Mesendoderm (in vitro differentiated cells): ENCODE measurements around the gene FAM3A.

ENCODE experiments used
- DNase-seq: peaks from one replicate; pipeline ENCODE4 v3.0.0; 2013
- H2AK5ac ChIP-seq: 2 replicates; pipeline ENCODE4 v1.6.1; 2013; ENCODE audit warnings: low read length, inconsistent platforms
- H2BK120ac ChIP-seq: 2 replicates; pipeline ENCODE4 v1.6.1; 2013; ENCODE audit warnings: low read depth, mild to moderate bottlenecking, low read length, moderate library complexity, mixed read lengths
- H2BK15ac ChIP-seq: replicated peaks from 2 replicates; pipeline ENCODE4 v1.6.1; 2013; ENCODE audit warnings: low read depth, mild to moderate bottlenecking, moderate library complexity
- H2BK5ac ChIP-seq: 2 replicates; pipeline ENCODE4 v1.6.1; 2013; ENCODE audit warnings: low read length, inconsistent platforms
- H3K18ac ChIP-seq: 2 replicates; pipeline ENCODE4 v1.6.1; 2013; ENCODE audit warnings: mild to moderate bottlenecking, low read length, mixed read lengths
- H3K23ac ChIP-seq: one replicate; pipeline ENCODE4 v1.6.1; 2013; ENCODE audit warnings: low read length
- H3K27ac ChIP-seq: 2 replicates; pipeline ENCODE4 v1.5.1; 2013; ENCODE audit warnings: low read depth, mild to moderate bottlenecking, inconsistent platforms, low read length, moderate library complexity
- H3K27me3 ChIP-seq: 2 replicates; pipeline ENCODE4 v1.6.1; 2013; ENCODE audit warnings: low read length, control low read depth, mild to moderate bottlenecking, inconsistent platforms; ENCODE audit not compliant: insufficient read depth, poor library complexity
- H3K36me3 ChIP-seq: 2 replicates; pipeline ENCODE4 v1.6.1; 2013; ENCODE audit warnings: low read length, inconsistent platforms; ENCODE audit not compliant: control insufficient read depth, insufficient read depth
- H3K4ac ChIP-seq: one replicate; pipeline ENCODE4 v1.6.1; 2013; ENCODE audit warnings: low read depth, mild to moderate bottlenecking, low read length, moderate library complexity
- H3K4me1 ChIP-seq: 2 replicates; pipeline ENCODE4 v1.6.1; 2013; ENCODE audit warnings: low read depth, low read length, inconsistent platforms; ENCODE audit not compliant: control insufficient read depth
- H3K4me2 ChIP-seq: 2 replicates; pipeline ENCODE4 v1.6.1; 2013; ENCODE audit warnings: low read length
- H3K4me3 ChIP-seq: 2 replicates; pipeline ENCODE4 v1.5.1; 2013; ENCODE audit warnings: mild to moderate bottlenecking, low read length
- H3K56ac ChIP-seq: one replicate; pipeline ENCODE4 v1.6.1; 2013; ENCODE audit warnings: low read length
- H3K79me1 ChIP-seq: 2 replicates; pipeline ENCODE4 v1.6.1; 2013; ENCODE audit warnings: low read length, inconsistent platforms
- H3K79me2 ChIP-seq: 2 replicates; pipeline ENCODE4 v1.6.1; 2013; ENCODE audit warnings: mild to moderate bottlenecking, low read length; ENCODE audit not compliant: control insufficient read depth, insufficient read depth
- H3K9ac ChIP-seq: 2 replicates; pipeline ENCODE4 v1.6.1; 2013; ENCODE audit warnings: low read length, inconsistent platforms
- H4K5ac ChIP-seq: one replicate; pipeline ENCODE4 v1.6.1; 2013; ENCODE audit warnings: low read length
- H4K8ac ChIP-seq: one replicate; pipeline ENCODE4 v1.6.1; 2013; ENCODE audit warnings: low read depth, mild to moderate bottlenecking, control low read depth, low read length, moderate library complexity
- WGBS: extraction: QIAGEN DNeasy Blood & Tissue Kit; methylation state at CpG from one replicate; pipeline ENCODE4 v1.1.7; 2013; ENCODE audit warnings: low lambda C conversion rate, missing lambda C conversion rate; ENCODE audit not compliant: insufficient coverage; ENCODE audit errors: extremely low coverage; 5-methylcytosine and 5-hydroxymethylcytosine counted together

The FAM3A gene

GRCh38 chrX:154470914-154471568 lies 45.0 kb downstream of the FAM3A start:
- no peak overlapping the region for H2BK120ac ChIP-seq
- H3K79me1 ChIP-seq = no peaks in the 10 kb centered on the region
- no peak overlapping the region for H3K4me2 ChIP-seq
- H3K56ac ChIP-seq = no peak overlapping the region
- H2AK5ac ChIP-seq = no peak overlapping the region
- H3K27me3 ChIP-seq = no peaks in the 10 kb centered on the region
- H3K27ac ChIP-seq = no peak overlapping the region
- H4K5ac ChIP-seq = no peak overlapping the region
- no peaks in the 10 kb centered on the region for H3K79me2 ChIP-seq
- no peak for DNase-seq
- H2BK15ac ChIP-seq = no peak overlapping the region
- no peak overlapping the region for H3K18ac ChIP-seq
- no peak overlapping the region for H3K9ac ChIP-seq
- no peak overlapping the region for H3K4ac ChIP-seq
- no peaks in the 10 kb centered on the region for H3K4me1 ChIP-seq
- H3K4me3 ChIP-seq = no peak overlapping the region
- H2BK5ac ChIP-seq = no peak overlapping the region
- no peaks in the 10 kb centered on the region for H3K36me3 ChIP-seq
- no CpG with 5 or more reads among the region's 23 CpGs for WGBS
- no peak overlapping the region for H4K8ac ChIP-seq
- H3K23ac ChIP-seq = no peak overlapping the region

- H3K79me1 ChIP-seq = no peaks in the 10 kb centered on the region
- no peak overlapping the region for H4K5ac ChIP-seq
- H2BK120ac ChIP-seq = no peak overlapping the region
- no peak overlapping the region for H3K4me2 ChIP-seq
- H2BK15ac ChIP-seq = no peak overlapping the region
- H3K4ac ChIP-seq = no peak overlapping the region
- no peak overlapping the region for H3K9ac ChIP-seq
- no peaks in the 10 kb centered on the region for H3K79me2 ChIP-seq
- no peak overlapping the region for H4K8ac ChIP-seq
- no peaks in the 10 kb centered on the region for H3K4me1 ChIP-seq
- no peak overlapping the region for H2AK5ac ChIP-seq
- no CpG with 5 or more reads among the region's 14 CpGs for WGBS
- no peaks in the 10 kb centered on the region for H3K27me3 ChIP-seq
- H3K4me3 ChIP-seq = no peak overlapping the region
- no peaks in the 10 kb centered on the region for H3K36me3 ChIP-seq
- H3K56ac ChIP-seq = no peak overlapping the region
- no peak overlapping the region for H3K23ac ChIP-seq
- no peak overlapping the region for H2BK5ac ChIP-seq
- DNase-seq = no peak
- no peak overlapping the region for H3K27ac ChIP-seq
- H3K18ac ChIP-seq = no peak overlapping the region
Measured at GRCh38 chrX:154470434-154470833, 45.6 kb downstream of the FAM3A start.

- H3K27me3 ChIP-seq = no peaks in the 10 kb centered on the region
- no peak overlapping the region for H4K8ac ChIP-seq
- H2BK15ac ChIP-seq = no peak overlapping the region
- no peak for DNase-seq
- H3K27ac ChIP-seq = no peak overlapping the region
- no peak overlapping the region for H3K18ac ChIP-seq
- H3K79me1 ChIP-seq = no peaks in the 10 kb centered on the region
- H4K5ac ChIP-seq = no peak overlapping the region
- H3K36me3 ChIP-seq = no peaks in the 10 kb centered on the region
- no peak overlapping the region for H3K9ac ChIP-seq
- no peak overlapping the region for H3K4me3 ChIP-seq
- H3K56ac ChIP-seq = no peak overlapping the region
- no peaks in the 10 kb centered on the region for H3K79me2 ChIP-seq
- no peak overlapping the region for H3K23ac ChIP-seq
- no peaks in the 10 kb centered on the region for H3K4me1 ChIP-seq
- H2BK120ac ChIP-seq = no peak overlapping the region
- H2AK5ac ChIP-seq = no peak overlapping the region
- H3K4me2 ChIP-seq = no peak overlapping the region
- H2BK5ac ChIP-seq = no peak overlapping the region
- no peak overlapping the region for H3K4ac ChIP-seq
- no CpG with 5 or more reads among the region's 18 CpGs for WGBS
Measured at GRCh38 chrX:154469880-154470279, 46.2 kb downstream of the FAM3A start.

- WGBS = no CpG with 5 or more reads among the region's 9 CpGs
- Histone ChIP-seq H3K27me3 (no peaks in the 10 kb centered on the region), H3K27ac (no peak overlapping the region), H3K4me3 (no peak overlapping the region), H3K18ac (no peak overlapping the region), H2BK5ac (no peak overlapping the region), H2BK120ac (no peak overlapping the region), H2BK15ac (no peak overlapping the region), H3K23ac (no peak overlapping the region), H3K79me1 (no peaks in the 10 kb centered on the region), H3K9ac (no peak overlapping the region), H3K36me3 (no peaks in the 10 kb centered on the region), H3K4ac (no peak overlapping the region), H4K8ac (no peak overlapping the region), H3K56ac (no peak overlapping the region), H4K5ac (no peak overlapping the region), H3K4me2 (no peak overlapping the region), H2AK5ac (no peak overlapping the region), H3K4me1 (no peaks in the 10 kb centered on the region), H3K79me2 (no peaks in the 10 kb centered on the region)
- no peak for DNase-seq
Measured at GRCh38 chrX:154469114-154469513, 46.9 kb downstream of the FAM3A start.

GRCh38 chrX:154468217-154468616 lies 47.8 kb downstream of the FAM3A start:
- H3K27ac ChIP-seq = no peak overlapping the region
- H3K4me1 ChIP-seq = no peaks in the 10 kb centered on the region
- no peaks in the 10 kb centered on the region for H3K36me3 ChIP-seq
- H4K5ac ChIP-seq = no peak overlapping the region
- H3K18ac ChIP-seq = no peak overlapping the region
- H3K27me3 ChIP-seq = no peaks in the 10 kb centered on the region
- H3K9ac ChIP-seq = no peak overlapping the region
- no peak overlapping the region for H2BK5ac ChIP-seq
- no peak overlapping the region for H3K23ac ChIP-seq
- no peaks in the 10 kb centered on the region for H3K79me2 ChIP-seq
- no peak overlapping the region for H3K4me2 ChIP-seq
- no peak overlapping the region for H3K4ac ChIP-seq
- no peak overlapping the region for H3K4me3 ChIP-seq
- no peak for DNase-seq
- H4K8ac ChIP-seq = no peak overlapping the region
- no peaks in the 10 kb centered on the region for H3K79me1 ChIP-seq
- no peak overlapping the region for H3K56ac ChIP-seq
- no peak overlapping the region for H2BK15ac ChIP-seq
- H2AK5ac ChIP-seq = no peak overlapping the region
- H2BK120ac ChIP-seq = no peak overlapping the region
- no CpG with 5 or more reads among the region's 23 CpGs for WGBS

GRCh38 chrX:154467556-154467955 lies 48.5 kb downstream of the FAM3A start:
- Histone ChIP-seq H3K27me3 (no peaks in the 10 kb centered on the region), H3K23ac (no peak overlapping the region), H3K79me2 (no peaks in the 10 kb centered on the region), H3K36me3 (no peaks in the 10 kb centered on the region), H2BK5ac (no peak overlapping the region), H3K4ac (no peak overlapping the region), H3K79me1 (no peaks in the 10 kb centered on the region), H3K4me1 (no peaks in the 10 kb centered on the region), H3K18ac (no peak overlapping the region), H3K4me2 (no peak overlapping the region), H4K5ac (no peak overlapping the region), H2AK5ac (no peak overlapping the region), H3K4me3 (no peak overlapping the region), H2BK15ac (no peak overlapping the region), H4K8ac (no peak overlapping the region), H3K56ac (no peak overlapping the region), H3K27ac (no peak overlapping the region), H3K9ac (no peak overlapping the region), H2BK120ac (no peak overlapping the region)
- no CpG with 5 or more reads among the region's 21 CpGs for WGBS
- no peak for DNase-seq
